T-helper 2 cell treated with Interferon-gamma antibody and Interleukin-4, amounts not matched to agents 100 ng/mL and 5 ng/mL, for 36 hours (primary cell): ENCODE measurements around the gene RPL26. TPM values are rescaled to one million over a fixed set of nuclear protein-coding genes. Genes with fewer than 3 reads are reported as not detected.

ENCODE experiments used
- intact Hi-C: fragments of 100-400 bp; cut with micrococcal nuclease; formaldehyde crosslinking; loops from one replicate; pipeline ENCODE4 v1.15.1; 2023
- total RNA-seq: library from RNA; stranded (reverse); gene quantifications from 2 replicates; pipeline ENCODE4 v1.2.3, GENCODE V29; 2022

RPL26 gene
- total RNA-seq, result 2,155 and 2,200 TPM in 2 replicates

- intact Hi-C loops, result loop anchor here (1.0 to 10.0 kb wide), 3 partner anchors 52 to 362 kb away; partner anchors contain the start of gene NDEL1
These were observed at the start of gene RPL26 for GRCh38 chr17:8383143-8383822. Gene RPL26, minus strand, starts transcription at chr17:8383193. Its CDS starts 883 bp downstream, at chr17:8382310.

- intact Hi-C loops, result no loop called here
These were observed 48.0 kb upstream of the RPL26 start for GRCh38 chr17:8430966-8431365.

- intact Hi-C loops, result no loop called here
These were observed 43.8 kb upstream of the RPL26 start for GRCh38 chr17:8426802-8427201.

- intact Hi-C loops, result no loop called here
These were observed 43.2 kb upstream of the RPL26 start for GRCh38 chr17:8426094-8426720.

- intact Hi-C loops, result no loop called here
These were observed 38.6 kb upstream of the RPL26 start for GRCh38 chr17:8421571-8421970.

GRCh38 chr17:8420041-8420934 is 37.3 kb upstream of the RPL26 start:
- intact Hi-C loops, result no loop called here

- intact Hi-C loops, result no loop called here
These were observed 36.3 kb upstream of the RPL26 start for GRCh38 chr17:8419305-8419704.

- intact Hi-C loops, result no loop called here
These were observed 35.5 kb upstream of the RPL26 start for GRCh38 chr17:8418471-8418870.

- intact Hi-C loops, result no loop called here
These were observed 34.8 kb upstream of the RPL26 start for GRCh38 chr17:8417806-8418205.

- intact Hi-C loops, result no loop called here
These were observed 30.9 kb upstream of the RPL26 start for GRCh38 chr17:8413938-8414337.

GRCh38 chr17:8413328-8413727 is 30.3 kb upstream of the RPL26 start:
- intact Hi-C loops, result no loop called here

- intact Hi-C loops, result no loop called here
These were observed 29.1 kb upstream of the RPL26 start for GRCh38 chr17:8412089-8412488.

GRCh38 chr17:8410883-8411238 is 27.9 kb upstream of the RPL26 start:
- intact Hi-C loops, result loop anchor here (1.0 kb wide), 1 partner anchor 335 kb away; no protein-coding TSS in a partner anchor

GRCh38 chr17:8409966-8410882 is 27.2 kb upstream of the RPL26 start:
- intact Hi-C loops, result loop anchor here (1.0 kb wide), 1 partner anchor 336 kb away; no protein-coding TSS in a partner anchor

GRCh38 chr17:8408371-8408770 is 25.4 kb upstream of the RPL26 start:
- intact Hi-C loops, result no loop called here

- intact Hi-C loops, result no loop called here
These were observed 23.2 kb upstream of the RPL26 start for GRCh38 chr17:8406174-8406573.

- intact Hi-C loops, result no loop called here
These were observed 22.6 kb upstream of the RPL26 start for GRCh38 chr17:8405499-8406016.

- intact Hi-C loops, result no loop called here
These were observed 20.0 kb upstream of the RPL26 start for GRCh38 chr17:8402921-8403536.

GRCh38 chr17:8401107-8401506 is 18.1 kb upstream of the RPL26 start:
- intact Hi-C loops, result no loop called here

- intact Hi-C loops, result no loop called here
These were observed 16.0 kb upstream of the RPL26 start for GRCh38 chr17:8398980-8399379.
